ENCODE measurements around the gene HPCAL4.

The HPCAL4 gene

GRCh38 chr1:39639305-39640130 is 51.7 kb downstream of the HPCAL4 start, which contains the start of gene HEYL:
TSS of gene HEYL (minus strand) at chr1:39639643. CDS start at chr1:39639625, 18 bp downstream.
- Mint-ChIP-seq H3K4me3 (peak within 1 kb of the TSS; percentile 72), H3K4me1 (ENCODE audit: low read depth) (peaks cover 4% of the 10 kb centered on the region), H3K36me3 (no peaks in the 10 kb centered on the region), H3K9me3 (ENCODE audit: low read depth) (no peaks in the 10 kb centered on the region), H3K27ac (no peak within 1 kb of the TSS), H3K27me3 (peaks cover 11% of the 10 kb centered on the region)

DNA sequence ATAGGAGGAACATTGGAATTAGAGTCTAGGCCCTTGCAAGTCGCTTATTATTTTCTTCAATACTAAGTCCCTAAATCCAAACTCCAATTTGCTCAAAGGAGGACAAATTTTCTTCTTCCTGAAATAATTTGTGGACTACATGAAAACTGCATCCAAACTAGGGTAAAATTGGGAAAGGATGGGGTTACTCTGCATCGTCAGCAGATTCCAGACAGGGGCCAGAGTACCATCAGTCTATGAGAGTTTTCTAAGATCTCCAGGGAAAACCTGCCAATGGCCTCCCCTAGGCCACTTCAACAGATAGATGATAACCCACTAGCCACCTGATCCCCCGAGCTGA is 52.3 kb downstream of the HPCAL4 start:
- peaks cover 4% of the 10 kb centered on the region for H3K4me1 Mint-ChIP-seq (ENCODE audit: low read depth)
- H3K27ac Mint-ChIP-seq = no peak overlapping the region
- H3K4me3 Mint-ChIP-seq = peak overlapping the region; percentile 72
- H3K36me3 Mint-ChIP-seq = no peaks in the 10 kb centered on the region
- H3K9me3 Mint-ChIP-seq (ENCODE audit: low read depth) = no peaks in the 10 kb centered on the region
- H3K27me3 Mint-ChIP-seq = peaks cover 11% of the 10 kb centered on the region

DNA sequence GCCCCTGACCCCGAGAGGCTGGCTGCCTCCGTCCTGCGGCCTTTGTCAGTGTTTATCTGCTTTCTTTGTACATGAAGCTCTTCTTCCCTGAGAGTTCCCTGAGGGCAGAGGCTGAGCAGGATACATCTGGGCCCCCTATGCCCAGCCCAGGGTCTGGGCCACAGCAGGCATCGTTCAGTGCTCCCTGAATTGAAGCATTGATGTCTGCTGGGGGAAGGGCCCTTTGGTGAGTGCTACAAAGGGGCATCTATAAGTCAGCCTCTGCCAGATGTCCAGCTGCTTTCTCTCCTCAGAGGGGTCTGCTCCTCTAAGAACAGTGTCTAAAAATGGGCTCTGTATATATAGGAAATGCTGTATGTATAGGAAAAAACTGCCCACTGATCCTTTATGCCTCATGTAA is 53.9 kb downstream of the HPCAL4 start:
- Mint-ChIP-seq H3K4me3 (no peak overlapping the region), H3K9me3 (ENCODE audit: low read depth) (no peaks in the 10 kb centered on the region), H3K27me3 (peaks cover 15% of the 10 kb centered on the region), H3K27ac (no peak overlapping the region), H3K36me3 (no peaks in the 10 kb centered on the region), H3K4me1 (ENCODE audit: low read depth) (peaks cover 4% of the 10 kb centered on the region)

- Mint-ChIP-seq H3K4me3 (no peak overlapping the region), H3K4me1 (ENCODE audit: low read depth) (peaks cover 4% of the 10 kb centered on the region), H3K9me3 (ENCODE audit: low read depth) (no peaks in the 10 kb centered on the region), H3K27me3 (peaks cover 15% of the 10 kb centered on the region), H3K36me3 (no peaks in the 10 kb centered on the region), H3K27ac (no peak overlapping the region)
Observed at GRCh38 chr1:39635871-39636210, 55.4 kb downstream of the HPCAL4 start.

DNA sequence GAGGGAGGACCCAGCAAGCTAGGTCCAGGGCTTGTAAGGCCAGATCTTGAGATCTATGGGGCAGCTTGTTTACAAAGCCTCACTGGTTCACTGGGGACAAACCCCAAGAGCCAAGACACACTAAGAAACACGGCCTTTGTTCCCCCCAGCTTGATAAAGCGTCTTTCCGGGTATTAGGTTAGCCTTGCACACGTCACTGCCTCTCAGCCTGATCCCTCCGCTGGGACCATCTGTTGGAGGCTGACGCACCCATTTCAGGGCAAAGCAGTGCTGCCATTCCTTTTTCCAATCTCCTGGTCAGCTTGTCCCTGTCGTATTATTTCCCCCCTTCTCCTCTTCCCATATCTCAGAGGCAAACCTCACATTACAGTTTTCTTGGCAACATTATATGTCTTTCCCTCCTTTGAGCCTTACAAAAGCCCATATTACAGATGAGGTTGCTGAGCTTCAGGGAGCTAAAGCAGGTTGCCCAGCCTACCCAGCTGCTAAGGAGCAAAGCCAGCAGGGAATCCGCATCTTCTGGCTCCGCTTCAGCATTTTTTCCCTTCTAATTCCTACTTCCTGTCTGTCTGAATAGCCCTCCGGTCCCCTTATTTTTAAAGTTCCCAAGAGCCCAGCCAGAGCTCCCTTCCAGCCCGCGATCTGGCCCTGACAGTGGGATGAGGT is 55.9 kb downstream of the HPCAL4 start:
- no peak overlapping the region for H3K27ac Mint-ChIP-seq
- peaks cover 4% of the 10 kb centered on the region for H3K4me1 Mint-ChIP-seq (ENCODE audit: low read depth)
- no peaks in the 10 kb centered on the region for H3K36me3 Mint-ChIP-seq
- no peaks in the 10 kb centered on the region for H3K9me3 Mint-ChIP-seq (ENCODE audit: low read depth)
- no peak overlapping the region for H3K4me3 Mint-ChIP-seq
- peaks cover 15% of the 10 kb centered on the region for H3K27me3 Mint-ChIP-seq

DNA sequence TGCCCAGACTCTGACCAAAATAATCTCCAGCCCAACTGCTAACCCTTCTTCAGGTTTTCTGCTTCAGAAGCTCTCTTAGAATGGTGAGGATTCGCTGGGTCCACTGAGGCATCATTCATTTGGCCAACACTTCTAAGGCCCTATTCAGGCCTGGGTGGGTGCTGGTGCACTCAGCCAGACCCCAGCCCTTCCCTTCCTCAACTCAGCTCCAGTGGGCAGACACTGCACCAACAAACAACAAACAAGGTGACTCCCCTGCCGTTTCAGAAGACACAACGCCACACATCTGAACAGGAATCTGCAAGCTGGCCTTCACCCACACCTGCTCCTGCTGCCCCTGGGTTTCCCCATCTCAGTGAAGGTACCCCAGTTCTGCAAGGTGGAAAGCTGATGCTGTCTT is 57.8 kb downstream of the HPCAL4 start:
- Mint-ChIP-seq H3K27me3 (peaks cover 14% of the 10 kb centered on the region), H3K4me3 (no peak overlapping the region), H3K9me3 (ENCODE audit: low read depth) (no peaks in the 10 kb centered on the region), H3K27ac (no peak overlapping the region), H3K4me1 (ENCODE audit: low read depth) (no peaks in the 10 kb centered on the region), H3K36me3 (no peaks in the 10 kb centered on the region)

DNA sequence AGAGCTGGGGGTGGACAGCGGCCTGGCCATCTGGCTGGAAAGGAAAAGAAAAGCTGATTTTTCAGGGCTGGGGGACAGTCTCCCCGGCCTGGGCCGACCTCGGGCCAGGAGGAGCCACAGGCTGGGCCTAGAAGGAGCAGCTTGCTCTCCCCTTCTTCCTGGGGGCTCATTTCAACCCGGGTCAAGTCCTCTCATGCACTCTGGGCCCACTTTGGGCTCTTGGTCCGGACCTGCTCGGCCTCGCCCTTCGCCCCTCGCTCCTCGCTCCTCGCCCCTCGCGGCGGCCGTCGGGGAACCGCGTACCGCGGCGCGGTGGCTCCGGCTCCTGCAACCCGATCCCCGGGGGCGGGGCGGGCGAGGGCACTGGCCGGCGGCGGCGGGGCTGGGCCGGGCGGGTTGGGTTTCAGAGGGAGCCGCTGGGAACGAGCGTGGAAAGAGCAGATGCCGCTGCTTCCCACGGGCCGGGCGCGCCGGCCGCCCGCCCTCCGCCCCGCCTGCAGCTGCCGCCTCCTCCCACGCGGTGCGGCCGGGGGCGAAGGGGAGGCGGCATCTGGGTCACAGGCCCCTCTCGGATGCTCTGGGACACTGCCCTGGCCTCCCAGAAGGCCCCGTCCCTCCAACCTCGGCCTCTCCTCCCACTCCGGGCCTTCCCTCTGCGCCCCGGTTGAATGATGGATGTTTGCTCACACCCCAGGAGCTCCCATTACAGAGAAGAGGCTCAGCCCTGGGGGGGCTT is 58.4 kb downstream of the HPCAL4 start:
- Mint-ChIP-seq H3K27ac (no peak overlapping the region), H3K36me3 (no peaks in the 10 kb centered on the region), H3K27me3 (peaks cover 10% of the 10 kb centered on the region), H3K9me3 (ENCODE audit: low read depth) (no peaks in the 10 kb centered on the region), H3K4me3 (no peak overlapping the region), H3K4me1 (ENCODE audit: low read depth) (no peaks in the 10 kb centered on the region)

GRCh38 chr1:39632323-39632681 is 58.9 kb downstream of the HPCAL4 start:
- no peaks in the 10 kb centered on the region for H3K4me1 Mint-ChIP-seq (ENCODE audit: low read depth)
- no peaks in the 10 kb centered on the region for H3K9me3 Mint-ChIP-seq (ENCODE audit: low read depth)
- H3K27ac Mint-ChIP-seq = no peak overlapping the region
- no peaks in the 10 kb centered on the region for H3K36me3 Mint-ChIP-seq
- no peak overlapping the region for H3K4me3 Mint-ChIP-seq
- H3K27me3 Mint-ChIP-seq = peaks cover 8% of the 10 kb centered on the region

GRCh38 chr1:39631361-39632322 is 59.6 kb downstream of the HPCAL4 start:
- Mint-ChIP-seq H3K36me3 (no peaks in the 10 kb centered on the region), H3K27me3 (peaks cover 8% of the 10 kb centered on the region), H3K27ac (no peak overlapping the region), H3K4me1 (ENCODE audit: low read depth) (no peaks in the 10 kb centered on the region), H3K9me3 (ENCODE audit: low read depth) (no peaks in the 10 kb centered on the region), H3K4me3 (no peak overlapping the region)

GRCh38 chr1:39628807-39629350 is 62.4 kb downstream of the HPCAL4 start:
- Mint-ChIP-seq H3K27me3 (peaks cover 8% of the 10 kb centered on the region), H3K36me3 (no peaks in the 10 kb centered on the region), H3K4me1 (ENCODE audit: low read depth) (no peaks in the 10 kb centered on the region), H3K4me3 (no peak overlapping the region), H3K9me3 (ENCODE audit: low read depth) (no peaks in the 10 kb centered on the region), H3K27ac (no peak overlapping the region)
